Right cardiac atrium (tissue), 5 donors: ENCODE measurements around the gene ZFP91. TPM values are rescaled to one million over a fixed set of nuclear protein-coding genes. Genes with fewer than 3 reads are reported as not detected.

ENCODE experiments used
- ATAC-seq, 2 donors: fragments of 200-7000 bp; cut with Tn5 transposase; one replicate each; pipeline versions ENCODE4 v1.8.0 to v1.9.1; 2020; ENCODE audit warnings: moderate library complexity in 2 of 2, mild to moderate bottlenecking in 1 of 2
- DNase-seq, 3 donors: peaks; one replicate each; pipeline ENCODE4 v3.0.0-alpha.2; 2020
- H3K27ac ChIP-seq: one replicate; pipeline ENCODE4 v1.5.1; 2013; ENCODE audit warnings: mild to moderate bottlenecking, low read length, control low read depth, moderate library complexity
- H3K27me3 ChIP-seq: one replicate; pipeline ENCODE4 v1.6.1; 2013; ENCODE audit not compliant: control insufficient read depth, insufficient read depth
- H3K4me1 ChIP-seq: one replicate; pipeline ENCODE4 v1.6.1; 2013; ENCODE audit warnings: low read length; ENCODE audit not compliant: control insufficient read depth, insufficient read depth
- H3K4me3 ChIP-seq: one replicate; pipeline ENCODE4 v1.5.1; 2013; ENCODE audit warnings: low read length, control low read depth
- H3K9me3 ChIP-seq: one replicate; pipeline ENCODE4 v1.6.1; 2013; ENCODE audit warnings: low read length; ENCODE audit not compliant: control insufficient read depth
- WGBS: extraction: QIAGEN DNeasy Blood & Tissue Kit; methylation state at CpG from one replicate; pipeline ENCODE4 v1.1.7; 2013; 5-methylcytosine and 5-hydroxymethylcytosine counted together
- intact Hi-C, 4 donors: fragments of 100-400 bp; cut with DNase I; formaldehyde crosslinking; loops; one replicate each; pipeline versions ENCODE4 v1.11.0 to v1.14.0; 2022 to 2023
- polyA plus RNA-seq: library from polyadenylated mRNA; stranded (reverse); fragments of 200-250 nt; gene quantifications from one replicate; pipeline ENCODE4 v1.2.3, GENCODE V29; 2013
- total RNA-seq, 4 donors: library from RNA; stranded (reverse); fragmentation: NEBNext Ultra II Directional; extraction: Animal tissue kit (Norgen Biotek cat#: 25700); gene quantifications; one replicate each; pipeline ENCODE4 v1.2.1, GENCODE V29; 2021
- donor health status: healthy with polysubstance abuse.
- donor health status: DM: no; HTN: yes; CAD: no.
- donor health status: DM: no; HTN: no; CAD: no.
- donor health status: DM: no; HTN: yes; CAD: no; lungs with severe emphysema.
- donor health status: DM: yes; HTN: yes; CAD: no.

ZFP91 gene
- total and polyA plus RNA-seq, 5 donors, result 16.7 to 60.9 (median 55.4) TPM

DNA sequence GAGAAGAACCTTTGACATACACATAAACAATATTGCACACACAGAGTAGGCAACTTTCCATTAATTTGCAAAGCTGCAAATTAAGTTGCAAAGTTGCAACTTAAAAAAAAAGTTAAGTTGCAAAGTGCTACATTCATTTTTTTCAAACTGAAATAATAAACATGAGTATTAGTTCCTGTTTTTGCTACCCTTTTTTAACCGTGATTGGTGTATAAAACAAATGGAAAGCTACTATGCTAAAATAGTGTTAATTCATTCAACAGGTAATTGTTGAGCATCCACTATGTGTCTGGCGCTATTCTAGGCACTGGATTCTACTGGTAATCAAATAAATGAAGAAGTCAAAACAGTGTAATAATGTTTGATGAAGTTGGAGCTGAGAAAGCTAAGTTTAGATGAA is 8.1 kb downstream of the ZFP91 start:
- H3K4me1 ChIP-seq, result no peaks in the 10 kb centered on the region
- intact Hi-C loops, result no loop called here
- H3K27ac ChIP-seq, result no peak overlapping the region
- no peak for ATAC-seq
- no peak overlapping the region for H3K4me3 ChIP-seq
- no peaks in the 10 kb centered on the region for H3K27me3 ChIP-seq
- no peaks in the 10 kb centered on the region for H3K9me3 ChIP-seq
- 81% methylated on average over 2 of the region's 2 CpGs for WGBS
- no peak for DNase-seq

DNA sequence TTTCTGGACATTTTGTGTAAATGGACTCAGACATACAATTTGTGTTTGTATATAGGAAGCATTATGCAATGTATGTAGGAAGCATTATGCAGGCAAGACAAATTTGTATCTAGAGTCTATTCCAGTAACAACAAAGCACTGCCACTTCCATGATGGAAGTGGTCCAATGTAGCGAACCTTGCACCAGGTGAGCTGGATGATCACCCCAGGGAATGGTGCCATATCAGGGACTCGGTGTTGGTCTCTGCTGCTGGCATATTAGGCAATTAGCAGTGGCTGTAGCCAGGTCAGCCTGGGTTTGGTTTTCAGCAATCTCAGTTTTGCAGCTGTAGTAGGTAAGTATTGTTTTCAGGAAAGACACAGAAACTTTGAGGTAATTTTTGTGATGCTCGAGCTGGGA is 12.8 kb downstream of the ZFP91 start:
- H3K9me3 ChIP-seq, result no peaks in the 10 kb centered on the region
- DNase-seq (no peak), ATAC-seq (no peak)
- H3K4me1 ChIP-seq, result no peaks in the 10 kb centered on the region
- H3K27me3 ChIP-seq, result no peaks in the 10 kb centered on the region
- intact Hi-C loops, result no loop called here
- H3K27ac ChIP-seq, result no peak overlapping the region
- H3K4me3 ChIP-seq, result no peak overlapping the region
- 93% methylated on average over 3 of the region's 3 CpGs for WGBS

DNA sequence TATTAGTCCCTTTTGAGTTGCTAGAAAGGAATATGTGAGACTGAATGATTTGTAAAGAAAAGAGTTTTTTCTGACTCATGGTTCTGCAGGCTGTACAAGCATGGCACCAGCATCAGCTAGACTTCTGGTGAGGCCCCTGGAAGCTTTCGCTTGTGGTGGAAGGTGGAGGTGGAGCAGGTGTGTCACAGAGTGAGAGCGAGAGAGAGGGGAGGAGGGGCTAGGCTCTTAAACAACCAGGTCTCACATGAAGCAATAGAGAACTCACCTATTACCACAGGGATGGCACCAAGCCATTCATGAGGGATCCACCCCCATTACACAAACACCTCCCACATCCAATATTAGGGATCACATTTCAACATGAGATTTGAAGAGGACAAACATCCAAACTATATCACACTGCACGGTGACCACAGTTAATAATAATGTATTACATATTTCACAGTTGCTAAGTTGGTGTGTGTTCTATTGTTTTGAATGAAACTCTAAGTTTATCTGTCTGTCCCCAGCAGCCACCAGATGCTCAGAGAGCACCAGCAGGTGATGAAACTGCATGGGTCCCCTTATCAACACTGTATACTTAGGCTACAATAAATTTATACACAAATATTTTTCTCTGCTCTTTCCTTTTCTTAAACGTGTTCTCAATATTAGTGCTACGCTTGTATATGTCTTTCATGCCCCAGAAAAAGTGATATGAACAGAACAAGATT is 14.1 kb downstream of the ZFP91 start:
- peak in 1 of 2 donors; percentile 33 for ATAC-seq

DNA sequence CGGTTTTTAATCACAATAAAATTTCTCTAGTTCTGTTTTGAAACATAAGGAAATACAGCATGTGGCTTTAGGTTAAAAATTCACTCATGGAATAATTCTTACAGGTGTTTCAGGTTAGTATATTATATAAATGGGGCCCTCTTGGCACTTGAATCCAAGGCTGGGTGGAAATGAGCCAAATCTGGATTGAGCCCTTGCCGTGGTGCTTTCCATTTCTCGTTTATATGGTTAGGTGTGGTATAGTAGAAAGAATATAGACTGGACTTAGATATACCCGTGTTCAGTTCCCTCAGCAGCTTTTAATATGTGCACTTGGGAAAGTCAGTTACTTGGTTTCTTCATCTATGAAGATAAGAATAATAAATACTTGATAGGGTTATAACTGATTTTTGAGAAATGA is 16.0 kb downstream of the ZFP91 start:
- intact Hi-C loops, result no loop called here
- H3K4me1 ChIP-seq, result no peaks in the 10 kb centered on the region
- H3K27me3 ChIP-seq, result no peaks in the 10 kb centered on the region
- no peaks in the 10 kb centered on the region for H3K9me3 ChIP-seq
- DNase-seq (no peak), ATAC-seq (no peak)
- no peak overlapping the region for H3K27ac ChIP-seq
- WGBS, result 88% methylated on average over 4 of the region's 4 CpGs
- no peak overlapping the region for H3K4me3 ChIP-seq

More for the DNA sequence above, 14.1 kb downstream of the ZFP91 start:
- 75% methylated on average over 5 of the region's 5 CpGs for WGBS
- Histone ChIP-seq H3K27ac (no peak overlapping the region), H3K4me1 (no peaks in the 10 kb centered on the region), H3K4me3 (no peak overlapping the region), H3K9me3 (no peaks in the 10 kb centered on the region), H3K27me3 (no peaks in the 10 kb centered on the region)
- intact Hi-C loops, result no loop called here
- DNase-seq, result no peak

DNA sequence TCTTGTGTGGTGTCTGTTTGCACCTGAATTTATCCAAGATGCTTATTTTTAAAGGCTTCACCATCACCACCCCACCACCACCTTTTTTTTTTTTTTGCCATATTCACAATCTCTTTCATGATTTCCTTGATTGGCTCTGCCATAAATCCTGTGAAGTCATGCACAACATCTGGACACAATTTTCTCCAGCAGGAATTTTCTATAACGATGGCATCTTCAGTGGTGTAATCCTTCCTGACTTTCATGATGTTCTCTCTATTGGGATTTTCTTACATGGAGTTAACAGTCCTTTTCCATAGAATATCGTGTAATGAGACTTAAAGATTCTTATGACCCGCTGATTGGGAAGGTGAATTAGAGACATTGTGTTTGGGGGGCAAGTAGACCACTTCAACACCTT is 17.8 kb downstream of the ZFP91 start:
- intact Hi-C loops, result no loop called here
- Histone ChIP-seq H3K4me1 (no peaks in the 10 kb centered on the region), H3K4me3 (no peak overlapping the region), H3K27me3 (no peaks in the 10 kb centered on the region), H3K9me3 (no peaks in the 10 kb centered on the region), H3K27ac (no peak overlapping the region)
- DNase-seq (no peak), ATAC-seq (no peak)
- WGBS, result 90% methylated on average over 3 of the region's 3 CpGs

DNA sequence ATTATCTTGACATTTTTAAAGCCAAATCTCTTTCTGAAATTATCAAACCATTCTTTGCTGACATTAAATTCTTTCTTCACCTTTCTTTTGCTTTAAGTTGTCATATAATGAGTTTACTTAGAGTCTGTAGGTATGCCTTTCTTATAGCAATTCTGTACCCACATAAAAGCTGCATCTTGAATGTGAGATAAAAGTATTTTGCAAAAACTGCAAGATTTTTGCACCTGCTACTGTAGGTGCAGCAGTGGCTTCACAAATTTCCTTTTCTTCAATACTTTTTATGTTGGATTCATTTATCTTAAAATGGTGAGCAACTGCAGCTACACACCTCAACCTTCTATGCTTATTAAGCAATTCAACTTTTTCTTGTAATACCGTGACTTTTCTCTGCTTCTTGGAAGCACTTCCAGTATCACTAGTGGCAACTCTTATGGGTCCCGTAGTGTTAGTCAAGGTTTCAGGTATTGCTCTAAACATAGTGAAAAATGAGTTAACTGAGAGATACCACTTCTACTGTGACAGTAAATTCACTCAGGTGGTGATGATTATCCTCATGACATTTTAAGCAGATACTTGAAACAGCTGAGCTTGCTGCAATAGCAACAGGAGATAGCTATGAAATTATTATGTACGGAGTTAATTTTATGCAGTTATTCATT is 18.8 kb downstream of the ZFP91 start:
- WGBS, result 70% methylated on average over 3 of the region's 3 CpGs
- H3K27ac ChIP-seq, result no peak overlapping the region
- H3K4me3 ChIP-seq, result no peak overlapping the region
- H3K27me3 ChIP-seq, result no peaks in the 10 kb centered on the region
- no peaks in the 10 kb centered on the region for H3K4me1 ChIP-seq
- no peak for ATAC-seq
- no peak for DNase-seq
- H3K9me3 ChIP-seq, result no peaks in the 10 kb centered on the region
- intact Hi-C loops, result no loop called here

DNA sequence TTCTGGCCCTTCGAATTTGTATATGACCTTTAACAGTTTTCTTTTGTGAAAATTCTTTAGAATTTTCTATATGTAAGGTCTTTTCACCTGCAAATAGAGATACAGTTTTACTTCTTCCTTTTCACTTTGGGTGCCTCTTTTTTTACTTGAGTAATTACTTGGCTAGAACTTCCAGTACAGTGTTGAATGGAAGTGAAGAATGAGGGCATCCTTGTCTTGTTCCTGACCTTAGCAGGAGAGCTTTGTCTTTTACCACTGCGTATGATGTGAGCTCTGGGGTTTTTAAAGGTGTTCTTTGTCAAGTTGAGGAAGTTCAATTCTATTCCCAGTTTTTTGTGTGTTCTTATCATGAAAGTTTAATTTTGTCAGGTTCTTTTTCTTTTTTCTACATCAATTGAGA is 21.6 kb downstream of the ZFP91 start:
- intact Hi-C loops, result no loop called here
- no peaks in the 10 kb centered on the region for H3K4me1 ChIP-seq
- no peak for ATAC-seq

DNA sequence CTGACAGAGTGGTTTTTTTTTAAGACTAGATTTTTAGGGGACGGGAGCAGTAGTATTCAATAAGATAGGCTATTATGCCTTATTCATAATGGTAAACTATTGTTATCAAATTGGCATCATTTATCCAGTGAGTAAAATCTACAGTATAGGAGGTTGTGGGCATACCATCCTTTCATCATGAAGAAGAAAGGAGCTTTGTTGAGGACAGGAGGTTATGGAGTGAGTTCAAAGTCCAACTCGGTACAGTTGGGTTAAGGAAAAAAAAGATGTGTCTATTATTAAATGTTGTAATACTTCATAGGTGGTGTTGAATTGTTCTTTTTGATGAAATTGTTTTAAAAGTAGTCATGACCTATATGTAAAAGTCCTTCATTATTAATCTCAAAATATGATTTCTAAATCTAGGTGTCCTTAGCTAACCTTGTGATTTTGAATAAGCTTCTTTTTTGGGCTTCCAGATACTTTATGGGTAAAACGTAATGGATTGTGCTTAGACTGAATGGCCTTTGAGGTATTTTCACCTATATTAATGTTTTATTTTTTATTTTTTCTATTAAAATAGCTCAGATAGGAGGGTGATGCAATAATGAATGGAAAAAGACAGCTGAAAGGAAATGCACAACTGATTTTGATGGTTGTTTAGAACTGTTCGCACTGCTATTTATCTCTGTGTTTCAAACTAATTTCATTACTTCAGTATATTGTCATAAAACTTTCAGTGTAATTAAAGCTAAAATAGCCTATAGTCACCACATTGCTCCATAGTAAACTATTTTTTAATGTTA is 28.3 kb downstream of the ZFP91 start:
- Histone ChIP-seq H3K27me3 (no peaks in the 10 kb centered on the region), H3K4me1 (no peaks in the 10 kb centered on the region), H3K4me3 (no peak overlapping the region), H3K9me3 (no peaks in the 10 kb centered on the region), H3K27ac (no peak overlapping the region)
- WGBS, result 85% methylated on average over 4 of the region's 4 CpGs
- DNase-seq, result no peak
- intact Hi-C loops, result no loop called here
- ATAC-seq, result no peak

More for the DNA sequence above, 21.6 kb downstream of the ZFP91 start:
- Histone ChIP-seq H3K27me3 (no peaks in the 10 kb centered on the region), H3K27ac (no peak overlapping the region), H3K4me3 (no peak overlapping the region), H3K9me3 (no peaks in the 10 kb centered on the region)
- 89% methylated on average over 2 of the region's 2 CpGs for WGBS
- DNase-seq, result no peak

DNA sequence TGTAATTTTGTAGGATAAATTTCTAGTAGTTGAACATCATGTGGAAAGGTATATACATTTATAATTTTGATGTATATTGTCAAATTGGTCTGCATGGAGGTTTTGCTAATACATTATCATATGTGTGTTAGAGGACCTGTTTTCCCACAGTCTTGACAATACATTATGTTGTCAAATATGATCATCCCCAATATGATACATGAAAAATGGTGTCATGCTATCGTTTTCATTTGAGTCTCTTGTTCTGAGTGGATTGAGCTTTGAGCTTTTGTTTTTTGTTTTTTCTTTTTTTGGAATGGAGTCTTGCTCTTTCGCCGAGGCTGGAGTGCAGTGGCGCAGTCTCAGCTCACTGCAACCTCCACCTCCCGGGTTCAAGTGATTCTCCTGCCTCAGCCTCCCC is 29.5 kb downstream of the ZFP91 start:
- WGBS, result 83% methylated on average over 5 of the region's 5 CpGs
- DNase-seq, result no peak
- ATAC-seq, result no peak
- intact Hi-C loops, result no loop called here
- Histone ChIP-seq H3K4me3 (no peak overlapping the region), H3K27ac (no peak overlapping the region), H3K4me1 (no peaks in the 10 kb centered on the region), H3K27me3 (no peaks in the 10 kb centered on the region), H3K9me3 (no peaks in the 10 kb centered on the region)

DNA sequence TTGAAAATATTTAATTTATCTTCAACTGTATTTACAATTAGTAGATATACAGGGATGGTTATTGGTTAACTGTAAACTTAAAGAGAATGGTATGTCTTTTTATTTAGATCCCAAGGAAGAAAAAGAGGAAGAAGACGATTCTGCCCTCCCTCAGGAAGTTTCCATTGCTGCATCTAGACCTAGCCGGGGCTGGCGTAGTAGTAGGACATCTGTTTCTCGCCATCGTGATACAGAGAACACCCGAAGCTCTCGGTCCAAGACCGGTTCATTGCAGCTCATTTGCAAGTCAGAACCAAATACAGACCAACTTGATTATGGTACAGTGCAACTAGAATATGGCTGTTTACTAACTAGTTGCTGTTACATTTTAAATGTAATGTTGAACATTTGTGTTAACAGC is 30.9 kb downstream of the ZFP91 start:
- no peaks in the 10 kb centered on the region for H3K27me3 ChIP-seq
- WGBS, result 85% methylated on average over 8 of the region's 8 CpGs
- no peak overlapping the region for H3K4me3 ChIP-seq
- intact Hi-C loops, result no loop called here
- no peaks in the 10 kb centered on the region for H3K9me3 ChIP-seq
- no peak overlapping the region for H3K27ac ChIP-seq
- ATAC-seq (no peak), DNase-seq (no peak)
- no peaks in the 10 kb centered on the region for H3K4me1 ChIP-seq

DNA sequence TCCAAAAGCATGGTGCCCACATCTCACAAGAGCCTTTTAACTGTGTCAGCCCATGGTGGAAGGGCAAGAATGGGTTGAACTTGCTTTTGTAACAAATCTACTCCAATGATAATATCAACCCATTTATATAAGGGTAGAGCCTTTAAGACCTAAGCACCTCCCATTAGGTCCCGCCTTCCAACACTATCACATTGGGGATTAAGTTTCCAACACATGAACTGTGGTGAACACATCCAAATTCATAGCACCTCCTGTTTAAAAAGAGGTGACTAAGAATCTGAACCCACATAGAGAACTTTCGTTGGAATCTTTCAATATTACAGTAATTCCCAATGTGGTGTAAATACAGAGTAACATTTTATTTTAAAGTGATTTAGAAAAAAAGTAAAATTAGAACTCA is 34.4 kb downstream of the ZFP91 start:
- intact Hi-C loops, result no loop called here
- ATAC-seq (no peak), DNase-seq (no peak)
- Histone ChIP-seq H3K4me1 (peaks cover 3% of the 10 kb centered on the region), H3K4me3 (no peak overlapping the region), H3K27me3 (no peaks in the 10 kb centered on the region), H3K27ac (no peak overlapping the region), H3K9me3 (no peaks in the 10 kb centered on the region)
- WGBS, result 97% methylated on average over 2 of the region's 2 CpGs
